T-cell (primary cell): ENCODE data around the gene ZNF583. TPM values are rescaled to one million over a fixed set of nuclear protein-coding genes. Genes with fewer than 3 reads are reported as not detected.

Experiments
- ATAC-seq, 4 experiments: fragments of 200-7000 bp in 3 of 4; fragments of 150-1000 bp in 1 of 4; cut with Tn5 transposase; replicated peaks in 1 of 4; 1 replicate in 3 of 4; 2 replicates in 1 of 4; pipeline ENCODE4 v1.10.0; 2021; ENCODE audit warnings: moderate library complexity in 3 of 4, mild to moderate bottlenecking in 2 of 4, moderate number of reproducible peaks in 1 of 4
- CTCF ChIA-PET, 2 donors: fragments of 300-600 bp; sonication (Branson Sonifier 250); formaldehyde crosslinking; loops; one replicate each; lab custom pipeline; 2022; ENCODE audit warnings: antibody characterized with exemption in 2 of 2; lab: Charles Lee
- POLR2A ChIA-PET, 2 donors: fragments of 300-600 bp; sonication (Branson Sonifier 250); formaldehyde crosslinking; loops; one replicate each; lab custom pipeline; 2022; ENCODE audit warnings: antibody characterized with exemption in 2 of 2; lab: Charles Lee
- DNase-seq, 35 experiments: peaks; one replicate each; pipeline versions ENCODE4 v3.0.0 to v3.0.0-alpha.2; 2013 to 2023
- H3K27ac ChIP-seq: one replicate; pipeline ENCODE4 v1.5.1; 2013; ENCODE audit warnings: low read length
- H3K27me3 ChIP-seq, 2 experiments: replicated peaks in 1 of 2; 1 replicate in 1 of 2; 2 replicates in 1 of 2; pipeline versions ENCODE4 v1.6.1 to v1.7.0; 2013; ENCODE audit warnings: low read length in 1 of 2, mixed read lengths in 1 of 2; ENCODE audit not compliant: control insufficient read depth in 2 of 2, insufficient read depth in 2 of 2; ENCODE audit errors: extremely low read depth in 1 of 2
- H3K36me3 ChIP-seq, 2 donors: 1 replicate in 1 of 2; 2 replicates in 1 of 2; pipeline versions ENCODE4 v1.6.1 to v1.7.0; 2013; ENCODE audit warnings: low read length in 1 of 2; ENCODE audit not compliant: control insufficient read depth in 2 of 2, insufficient read depth in 1 of 2; ENCODE audit errors: extremely low read depth in 1 of 2
- H3K4me1 ChIP-seq, 2 experiments: 1 replicate in 1 of 2; 2 replicates in 1 of 2; pipeline versions ENCODE4 v1.6.1 to v1.7.0; 2013; ENCODE audit warnings: low read length in 2 of 2, mixed read lengths in 1 of 2; ENCODE audit not compliant: insufficient read depth in 2 of 2, control insufficient read depth in 1 of 2; ENCODE audit errors: extremely low read depth in 1 of 2
- H3K4me3 ChIP-seq, 2 donors: 1 replicate in 1 of 2; 2 replicates in 1 of 2; pipeline versions ENCODE4 v1.5.1 to v1.7.0; 2013; ENCODE audit warnings: mild to moderate bottlenecking in 2 of 2, low read length in 1 of 2, moderate library complexity in 1 of 2; ENCODE audit not compliant: control insufficient read depth in 1 of 2; ENCODE audit errors: extremely low read depth in 1 of 2
- H3K9me3 ChIP-seq: 2 replicates; pipeline ENCODE4 v1.7.0; 2013
- H3K27ac Mint-ChIP-seq, 2 donors: one replicate each; pipeline ENCODE4 v1.8.0; 2020 to 2021; ENCODE audit warnings: mild to moderate bottlenecking in 2 of 2, mixed read lengths in 2 of 2
- H3K27me3 Mint-ChIP-seq, 2 donors: one replicate each; pipeline ENCODE4 v1.8.0; 2021 to 2022; ENCODE audit warnings: mixed read lengths in 2 of 2
- H3K36me3 Mint-ChIP-seq: one replicate; pipeline ENCODE4 v1.8.0; 2021; ENCODE audit warnings: mixed read lengths
- H3K4me1 Mint-ChIP-seq, 3 donors: one replicate each; pipeline ENCODE4 v1.8.0; 2020 to 2022; ENCODE audit warnings: mixed read lengths in 3 of 3, mild to moderate bottlenecking in 1 of 3
- H3K4me3 Mint-ChIP-seq, 3 donors: one replicate each; pipeline ENCODE4 v1.8.0; 2020 to 2022; ENCODE audit warnings: mild to moderate bottlenecking in 3 of 3, mixed read lengths in 3 of 3, moderate library complexity in 3 of 3
- H3K9me3 Mint-ChIP-seq, 3 donors: one replicate each; pipeline ENCODE4 v1.8.0; 2020 to 2022; ENCODE audit warnings: mixed read lengths in 3 of 3
- WGBS: methylation state at CpG from one replicate; pipeline ENCODE4 v1.1.5; 2013; ENCODE audit warnings: missing lambda C conversion rate; ENCODE audit not compliant: insufficient coverage; 5-methylcytosine and 5-hydroxymethylcytosine counted together
- total RNA-seq, 35 experiments: library from RNA in 6 of 35; stranded (reverse) in 6 of 35; fragments of 120-200 nt in 1 of 35; gene quantifications; one replicate each; pipeline versions ENCODE4 v1.2.1 to v1.2.4 and lab custom pipeline; 2013 to 2026

The ZNF583 gene
- total RNA-seq, 5 donors from 2014 or later (not counting 1 experiment from before 2014, with no cell fraction given): 3.3 to 10.7 (median 7.8) TPM

- Mint-ChIP-seq H3K36me3 (peaks cover 59% of the 10 kb centered on the region), H3K4me3 (peak overlapping the region; percentile 8 to 56 (median 49))
These were observed 34.1 kb upstream of the ZNF583 start for GRCh38 chr19:56369886-56370676.

GRCh38 chr19:56372281-56372680 lies 31.9 kb upstream of the ZNF583 start:
- 38% methylated on average over 1 of the region's 1 CpG for WGBS
- ChIA-PET POLR2A (no interaction called here), CTCF (no interaction called here)
- Histone ChIP-seq H3K36me3 (peaks cover 17 to 20% of the 10 kb centered on the region in 2 donors), H3K4me1 (peaks cover 8 to 14% of the 10 kb centered on the region in 2 experiments), H3K4me3 (no peak overlapping the region), H3K27ac (no peak overlapping the region), H3K27me3 (peaks cover 0 to 7% of the 10 kb centered on the region in 2 experiments), H3K9me3 (peaks cover 29% of the 10 kb centered on the region)
- Mint-ChIP-seq H3K27ac (no peak overlapping the region), H3K4me1 (peaks cover 22 to 25% (median 23%) of the 10 kb centered on the region in 3 donors), H3K9me3 (peaks cover 22 to 58% (median 53%) of the 10 kb centered on the region in 3 donors), H3K4me3 (no peak overlapping the region), H3K27me3 (peaks cover 0 to 2% of the 10 kb centered on the region in 2 donors), H3K36me3 (peaks cover 77% of the 10 kb centered on the region)
- no peak for DNase-seq
- no peak for ATAC-seq

More at GRCh38 chr19:56369886-56370676, 34.1 kb upstream of the ZNF583 start:
- no peak for DNase-seq
- peaks cover 0 to 7% of the 10 kb centered on the region in 2 experiments for H3K27me3 ChIP-seq
- ChIA-PET CTCF (no interaction called here), POLR2A (no interaction called here)
- H3K36me3 ChIP-seq: peaks cover 13 to 14% of the 10 kb centered on the region in 2 donors
- peaks cover 23 to 54% (median 49%) of the 10 kb centered on the region in 3 donors for H3K9me3 Mint-ChIP-seq
- ATAC-seq: no peak
- peaks cover 0 to 2% of the 10 kb centered on the region in 2 donors for H3K27me3 Mint-ChIP-seq
- 100% methylated on average over 1 of the region's 3 CpGs for WGBS
- no peak overlapping the region for H3K4me3 ChIP-seq
- peaks cover 15% of the 10 kb centered on the region for H3K9me3 ChIP-seq
- no peak overlapping the region for H3K27ac ChIP-seq
- peaks cover 22 to 25% (median 23%) of the 10 kb centered on the region in 3 donors for H3K4me1 Mint-ChIP-seq
- no peak overlapping the region for H3K27ac Mint-ChIP-seq
- peaks cover 8 to 14% of the 10 kb centered on the region in 2 experiments for H3K4me1 ChIP-seq

- H3K27ac Mint-ChIP-seq: no peak overlapping the region
- peaks cover 77% of the 10 kb centered on the region for H3K36me3 Mint-ChIP-seq
- H3K4me3 Mint-ChIP-seq: no peak overlapping the region
- ATAC-seq (no peak), DNase-seq (no peak)
- no peaks in the 10 kb centered on the region for H3K4me1 ChIP-seq
- no peaks in the 10 kb centered on the region for H3K27me3 ChIP-seq
- H3K27me3 Mint-ChIP-seq: no peaks in the 10 kb centered on the region
- H3K9me3 Mint-ChIP-seq: peaks cover 27 to 74% (median 64%) of the 10 kb centered on the region in 3 donors
- no peaks in the 10 kb centered on the region for H3K4me1 Mint-ChIP-seq
- WGBS: 80% methylated on average over 1 of the region's 11 CpGs
- ChIA-PET POLR2A (no interaction called here), CTCF (no interaction called here)
- peaks cover 7 to 25% of the 10 kb centered on the region in 2 donors for H3K36me3 ChIP-seq
- peaks cover 38% of the 10 kb centered on the region for H3K9me3 ChIP-seq
- no peak overlapping the region for H3K27ac ChIP-seq
- no peak overlapping the region for H3K4me3 ChIP-seq
These were observed 26.8 kb upstream of the ZNF583 start for GRCh38 chr19:56377105-56377924.

- ATAC-seq (no peak), DNase-seq (no peak)
- no peaks in the 10 kb centered on the region for H3K4me1 ChIP-seq
- no peak overlapping the region for H3K4me3 Mint-ChIP-seq
- H3K27ac Mint-ChIP-seq: no peak overlapping the region
- H3K27me3 Mint-ChIP-seq: no peaks in the 10 kb centered on the region
- H3K27ac ChIP-seq: no peak overlapping the region
- no CpG with 5 or more reads among the region's 8 CpGs for WGBS
- H3K27me3 ChIP-seq: no peaks in the 10 kb centered on the region
- H3K36me3 ChIP-seq: peaks cover 7 to 12% of the 10 kb centered on the region in 2 donors
- no peaks in the 10 kb centered on the region for H3K4me1 Mint-ChIP-seq
- peaks cover 22 to 66% (median 55%) of the 10 kb centered on the region in 3 donors for H3K9me3 Mint-ChIP-seq
- CTCF ChIA-PET: no interaction called here
- H3K36me3 Mint-ChIP-seq: peaks cover 77% of the 10 kb centered on the region
- H3K4me3 ChIP-seq: no peak overlapping the region
- POLR2A ChIA-PET: no interaction called here
- H3K9me3 ChIP-seq: peaks cover 24% of the 10 kb centered on the region
These were observed 20.1 kb upstream of the ZNF583 start for GRCh38 chr19:56383826-56384605.

GRCh38 chr19:56393119-56394012 lies 10.8 kb upstream of the ZNF583 start, which contains the start of gene ZNF582:
ZNF582 (minus strand) TSS chr19:56393534; CDS start chr19:56391752, 1,782 bp downstream.
- Mint-ChIP-seq H3K4me1 (peaks cover 7 to 19% (median 16%) of the 10 kb centered on the region in 3 donors), H3K27ac (peak within 1 kb of the TSS; percentile 97 to 99), H3K4me3 (peak within 1 kb of the TSS; percentile 93 to 99 (median 97)), H3K9me3 (peaks cover 24 to 69% (median 50%) of the 10 kb centered on the region in 3 donors), H3K27me3 (no peaks in the 10 kb centered on the region), H3K36me3 (peaks cover 66% of the 10 kb centered on the region)
- ATAC-seq (peak; percentile 97 to 98 (median 98)), DNase-seq (peak; percentile 84 to 97 (median 92))
- H3K27ac ChIP-seq: peak within 1 kb of the TSS; percentile 88
- no peaks in the 10 kb centered on the region for H3K27me3 ChIP-seq
- POLR2A ChIA-PET: no interaction called here
- WGBS: under 1% methylated on average over 66 of the region's 73 CpGs
- CTCF ChIA-PET: interaction anchor here (0.5 to 0.7 kb wide), 2 partner anchors 11 kb away, joined by 3 to 5 read pairs; partner anchors contain the start of gene ZNF583 (in 2 of the 2)
- peaks cover 2% of the 10 kb centered on the region for H3K9me3 ChIP-seq
- H3K4me3 ChIP-seq: peak within 1 kb of the TSS; percentile 63 to 68
- H3K36me3 ChIP-seq: peaks cover 0 to 24% of the 10 kb centered on the region in 2 donors
- H3K4me1 ChIP-seq: peaks cover 0 to 10% of the 10 kb centered on the region in 2 experiments
